SK-N-SH treated with all-trans-retinoic acid at 6 μM for 48 hours (cell line): ENCODE results near the gene GNAT2.

ENCODE experiments used
- ESRRG ChIP-seq: fragments of 250-450 bp; sonication (Bioruptor Pico); IDR thresholded peaks from 2 replicates; pipeline ENCODE4 v1.6.1; 2021; ENCODE audit warnings: mild to moderate bottlenecking
- PPARA ChIP-seq: fragments of 250-450 bp; sonication (Bioruptor Pico); IDR thresholded peaks from 2 replicates; pipeline ENCODE4 v1.5.0; 2020; ENCODE audit warnings: mild to moderate bottlenecking, borderline replicate concordance
- ZFP30 ChIP-seq: fragments of 450-650 bp; formaldehyde crosslinking; IDR thresholded peaks from 2 replicates; pipeline ENCODE4 v1.5.0; 2022; ENCODE audit warnings: mild to moderate bottlenecking, moderate library complexity
- ZNF565 ChIP-seq: fragments of 450-650 bp; formaldehyde crosslinking; conservative IDR thresholded peaks from 2 replicates; pipeline ENCODE4 v1.5.0; 2020; ENCODE audit warnings: low read depth, mild to moderate bottlenecking, moderate library complexity
- ZNF70 ChIP-seq: fragments of 450-650 bp; formaldehyde crosslinking; IDR thresholded peaks from 2 replicates; pipeline ENCODE4 v1.5.0; 2020; ENCODE audit warnings: mild to moderate bottlenecking, moderate library complexity
- TF ChIP-seq, protein P1 (sequence below): fragments of 250-450 bp; sonication (Bioruptor Pico); IDR thresholded peaks from 2 replicates; pipeline ENCODE4 v1.8.0; 2020; ENCODE audit warnings: mild to moderate bottlenecking, moderate library complexity, borderline replicate concordance

DNA sequence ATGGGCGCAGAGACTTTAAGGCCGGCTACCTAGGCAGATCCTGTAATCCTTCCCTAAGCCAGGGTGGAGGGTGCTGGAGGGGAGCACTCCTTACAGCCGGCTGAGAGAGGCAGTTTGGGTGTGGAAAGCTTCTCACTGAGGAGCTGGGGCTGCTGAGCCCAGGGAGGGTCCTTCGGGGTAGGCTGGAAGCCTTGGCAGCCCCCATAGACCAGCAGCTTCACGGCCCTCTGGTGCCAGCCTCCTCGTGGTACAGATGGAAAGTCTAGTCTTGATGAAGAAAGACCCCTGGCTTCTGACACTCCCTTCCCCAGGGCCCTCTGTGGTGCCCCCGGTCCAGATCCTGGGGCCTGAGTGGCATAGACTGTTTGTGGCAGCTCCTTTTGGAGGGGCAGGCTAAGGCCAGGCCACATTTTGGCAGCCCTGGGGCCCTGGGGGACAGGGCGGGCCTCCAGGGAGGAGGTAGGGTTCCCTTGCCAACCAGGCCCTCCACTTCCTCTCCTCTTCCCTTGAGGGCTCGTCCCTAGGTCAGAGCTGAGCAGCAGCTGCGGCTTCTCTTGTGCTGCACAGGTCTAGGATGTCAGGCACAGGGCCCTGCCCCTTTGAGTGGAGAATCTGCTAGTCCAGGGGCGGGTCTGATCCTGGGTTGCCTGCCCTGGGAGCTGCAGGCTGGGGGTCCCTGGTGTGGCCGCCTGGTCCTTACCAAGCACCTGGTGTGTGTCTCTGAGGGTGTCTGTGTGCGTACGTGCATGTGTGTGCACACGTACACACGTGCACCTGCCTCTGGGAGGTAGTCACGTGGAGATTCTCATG lies 5.0 kb upstream of the GNAT2 start:
- TF ChIP-seq ESRRG (CRISPR knock-in tag) (no peak), PPARA (CRISPR knock-in tag) (no peak), ZFP30 (CRISPR knock-in tag) (no peak), ZNF70 (CRISPR knock-in tag) (no peak), ZNF565 (CRISPR knock-in tag) (no peak)
- TF ChIP-seq, protein P1, sequence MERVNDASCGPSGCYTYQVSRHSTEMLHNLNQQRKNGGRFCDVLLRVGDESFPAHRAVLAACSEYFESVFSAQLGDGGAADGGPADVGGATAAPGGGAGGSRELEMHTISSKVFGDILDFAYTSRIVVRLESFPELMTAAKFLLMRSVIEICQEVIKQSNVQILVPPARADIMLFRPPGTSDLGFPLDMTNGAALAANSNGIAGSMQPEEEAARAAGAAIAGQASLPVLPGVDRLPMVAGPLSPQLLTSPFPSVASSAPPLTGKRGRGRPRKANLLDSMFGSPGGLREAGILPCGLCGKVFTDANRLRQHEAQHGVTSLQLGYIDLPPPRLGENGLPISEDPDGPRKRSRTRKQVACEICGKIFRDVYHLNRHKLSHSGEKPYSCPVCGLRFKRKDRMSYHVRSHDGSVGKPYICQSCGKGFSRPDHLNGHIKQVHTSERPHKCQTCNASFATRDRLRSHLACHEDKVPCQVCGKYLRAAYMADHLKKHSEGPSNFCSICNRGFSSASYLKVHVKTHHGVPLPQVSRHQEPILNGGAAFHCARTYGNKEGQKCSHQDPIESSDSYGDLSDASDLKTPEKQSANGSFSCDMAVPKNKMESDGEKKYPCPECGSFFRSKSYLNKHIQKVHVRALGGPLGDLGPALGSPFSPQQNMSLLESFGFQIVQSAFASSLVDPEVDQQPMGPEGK (CRISPR knock-in tag): no peak
